ENCODE results near the gene SERINC3. TPM values are rescaled to one million over a fixed set of nuclear protein-coding genes. Genes with fewer than 3 reads are reported as not detected.
A peak's percentile ranks its signal among the peaks of the same experiment; 100 is the strongest.

Gene SERINC3
- total RNA-seq (10 to 100 TPM; 29.4 to 52.1 (median 39.1) TPM), polyA plus RNA-seq (10 to 100 TPM; 14.5 to 26.5 TPM)

- DNase-seq (peak; percentile 94 to 99 (median 96)), FAIRE-seq (peak; percentile 82), ATAC-seq (peak; percentile 99 to 100 (median 100))
- intact Hi-C loops (cut with DNase I), result no loop called here
- Histone ChIP-seq H3K36me3 (no peaks in the 10 kb centered on the region), H3K4me1 (peaks cover 20 to 24% (median 22%) of the 10 kb centered on the region in 3 donors), H3K9me3 (no peaks in the 10 kb centered on the region), H3K4me3 (peak within 1 kb of the TSS; percentile 79 to 98 (median 84)), H3K27ac (peak within 1 kb of the TSS; percentile 94 to 98 (median 96)), H3K27me3 (no peaks in the 10 kb centered on the region)
- TF ChIP-seq CTCF (IDR thresholded peaks at IDR 0.05), result no peak
- 0% methylated on average over 49 of the region's 49 CpGs for WGBS, 2 donors
Observed at GRCh38 chr20:44521484-44522481, at the start of gene SERINC3. Gene SERINC3, minus strand, starts transcription at chr20:44522070. Its CDS starts 119 bp downstream, at chr20:44521951.

GRCh38 chr20:44571362-44571988, 49.6 kb upstream of the SERINC3 start:
- ATAC-seq (no peak), DNase-seq (no peak), FAIRE-seq (no peak)
- Histone ChIP-seq H3K36me3 (no peaks in the 10 kb centered on the region), H3K4me1 (peaks cover 0 to 6% (median 0%) of the 10 kb centered on the region in 3 donors), H3K27me3 (no peaks in the 10 kb centered on the region), H3K9me3 (no peaks in the 10 kb centered on the region), H3K27ac (no peak overlapping the region), H3K4me3 (no peak overlapping the region)
- intact Hi-C loops (cut with DNase I), result no loop called here
- TF ChIP-seq CTCF (IDR thresholded peaks at IDR 0.05), result no peak
- 74 to 83% methylated on average over 6 of the region's 6 CpGs for WGBS, 2 donors

GRCh38 chr20:44570367-44570766, 48.5 kb upstream of the SERINC3 start:
- Histone ChIP-seq H3K9me3 (no peaks in the 10 kb centered on the region), H3K27me3 (no peaks in the 10 kb centered on the region), H3K4me3 (no peak overlapping the region), H3K36me3 (no peaks in the 10 kb centered on the region), H3K27ac (no peak overlapping the region), H3K4me1 (peaks cover 0 to 6% (median 0%) of the 10 kb centered on the region in 3 donors)
- DNase-seq (no peak), ATAC-seq (no peak), FAIRE-seq (no peak)
- intact Hi-C loops (cut with DNase I), result no loop called here
- no peak for TF ChIP-seq CTCF (IDR thresholded peaks at IDR 0.05)
- 94 to 96% methylated on average over 1 of the region's 1 CpG for WGBS, 2 donors

- FAIRE-seq (no peak), ATAC-seq (no peak), DNase-seq (no peak)
- Histone ChIP-seq H3K4me3 (no peak overlapping the region), H3K9me3 (no peaks in the 10 kb centered on the region), H3K36me3 (no peaks in the 10 kb centered on the region), H3K4me1 (no peaks in the 10 kb centered on the region), H3K27me3 (no peaks in the 10 kb centered on the region), H3K27ac (no peak overlapping the region)
- intact Hi-C loops (cut with DNase I), result no loop called here
- no peak for TF ChIP-seq CTCF (IDR thresholded peaks at IDR 0.05)
Observed at GRCh38 chr20:44566811-44567210, 44.9 kb upstream of the SERINC3 start.
